Measurements from ENCODE around the gene RPP25L. TPM values are rescaled to one million over a fixed set of nuclear protein-coding genes. Genes with fewer than 3 reads are reported as not detected.

RPP25L gene
- total RNA-seq, 2 donors from 2014 or later: 8.6 to 16.9 TPM

- Histone ChIP-seq H3K4me1 (peaks cover 13% of the 10 kb centered on the region), H3K9me3 (no peaks in the 10 kb centered on the region), H3K27ac (no peak overlapping the region), H3K27me3 (no peaks in the 10 kb centered on the region), H3K4me3 (no peak overlapping the region), H3K36me3 (replicated peaks in 1 of 2; ENCODE audit: insufficient read depth in 1 of 2, low read depth in 2 of 2) (no peaks in the 10 kb centered on the region)
- ATAC-seq (no peak), DNase-seq (no peak)
- WGBS, 2 donors: 73 to 76% methylated on average over 3 of the region's 3 CpGs
- TF ChIP-seq, protein P1, sequence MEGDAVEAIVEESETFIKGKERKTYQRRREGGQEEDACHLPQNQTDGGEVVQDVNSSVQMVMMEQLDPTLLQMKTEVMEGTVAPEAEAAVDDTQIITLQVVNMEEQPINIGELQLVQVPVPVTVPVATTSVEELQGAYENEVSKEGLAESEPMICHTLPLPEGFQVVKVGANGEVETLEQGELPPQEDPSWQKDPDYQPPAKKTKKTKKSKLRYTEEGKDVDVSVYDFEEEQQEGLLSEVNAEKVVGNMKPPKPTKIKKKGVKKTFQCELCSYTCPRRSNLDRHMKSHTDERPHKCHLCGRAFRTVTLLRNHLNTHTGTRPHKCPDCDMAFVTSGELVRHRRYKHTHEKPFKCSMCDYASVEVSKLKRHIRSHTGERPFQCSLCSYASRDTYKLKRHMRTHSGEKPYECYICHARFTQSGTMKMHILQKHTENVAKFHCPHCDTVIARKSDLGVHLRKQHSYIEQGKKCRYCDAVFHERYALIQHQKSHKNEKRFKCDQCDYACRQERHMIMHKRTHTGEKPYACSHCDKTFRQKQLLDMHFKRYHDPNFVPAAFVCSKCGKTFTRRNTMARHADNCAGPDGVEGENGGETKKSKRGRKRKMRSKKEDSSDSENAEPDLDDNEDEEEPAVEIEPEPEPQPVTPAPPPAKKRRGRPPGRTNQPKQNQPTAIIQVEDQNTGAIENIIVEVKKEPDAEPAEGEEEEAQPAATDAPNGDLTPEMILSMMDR (IDR thresholded peaks at IDR 0.05): no peak
- no peak for TF ChIP-seq POLR2A (IDR thresholded peaks at IDR 0.05)
- intact Hi-C loops (cut with DNase I): no loop called here
Measured at GRCh38 chr9:34606905-34607304, 5.0 kb downstream of the RPP25L start.

DNA sequence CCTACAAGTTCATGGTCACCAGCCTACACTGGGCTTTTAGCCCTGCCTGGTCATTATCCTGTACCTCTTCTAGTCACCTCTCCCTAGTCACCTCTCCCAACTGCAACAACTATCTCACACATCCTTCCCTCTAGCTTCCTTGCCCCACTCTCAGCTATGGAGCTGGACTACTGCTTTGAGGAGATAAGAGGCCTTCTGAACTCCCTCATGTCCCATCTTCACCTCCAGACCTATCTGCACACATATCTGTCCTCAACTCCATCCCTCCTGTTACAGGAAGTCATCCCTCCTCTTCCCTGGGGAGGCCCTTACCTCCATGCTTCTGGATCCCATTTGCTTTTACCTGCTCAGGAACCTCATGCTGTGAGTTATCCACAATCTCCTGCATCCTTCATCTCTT, 5.7 kb downstream of the RPP25L start:
- no peak overlapping the region for H3K27ac ChIP-seq
- ATAC-seq (no peak), DNase-seq (no peak)
- no peaks in the 10 kb centered on the region for H3K9me3 ChIP-seq
- H3K27me3 ChIP-seq: no peaks in the 10 kb centered on the region
- TF ChIP-seq, protein P1 (IDR thresholded peaks at IDR 0.05): no peak
- TF ChIP-seq POLR2A (IDR thresholded peaks at IDR 0.05): no peak
- peaks cover 9% of the 10 kb centered on the region for H3K4me1 ChIP-seq
- H3K4me3 ChIP-seq: no peak overlapping the region
- no peaks in the 10 kb centered on the region for H3K36me3 ChIP-seq (replicated peaks in 1 of 2; ENCODE audit: insufficient read depth in 1 of 2, low read depth in 2 of 2)
- intact Hi-C loops (cut with DNase I): no loop called here

- DNase-seq: peak; percentile 80 to 90 (median 83)
- WGBS, 2 donors: 54 to 55% methylated on average over 4 of the region's 4 CpGs
- Histone ChIP-seq H3K27ac (no peak overlapping the region), H3K4me3 (no peak overlapping the region), H3K27me3 (no peaks in the 10 kb centered on the region), H3K9me3 (no peaks in the 10 kb centered on the region), H3K4me1 (no peaks in the 10 kb centered on the region), H3K36me3 (replicated peaks in 1 of 2; ENCODE audit: insufficient read depth in 1 of 2, low read depth in 2 of 2) (no peaks in the 10 kb centered on the region)
- intact Hi-C loops (cut with DNase I): no loop called here
- TF ChIP-seq, protein P1 (IDR thresholded peaks at IDR 0.05): peak; percentile 54 to 88 (median 83)
- no peak for TF ChIP-seq POLR2A (IDR thresholded peaks at IDR 0.05)
- peak; percentile 90 for ATAC-seq
Measured at GRCh38 chr9:34603610-34604231, 8.2 kb downstream of the RPP25L start.

DNA sequence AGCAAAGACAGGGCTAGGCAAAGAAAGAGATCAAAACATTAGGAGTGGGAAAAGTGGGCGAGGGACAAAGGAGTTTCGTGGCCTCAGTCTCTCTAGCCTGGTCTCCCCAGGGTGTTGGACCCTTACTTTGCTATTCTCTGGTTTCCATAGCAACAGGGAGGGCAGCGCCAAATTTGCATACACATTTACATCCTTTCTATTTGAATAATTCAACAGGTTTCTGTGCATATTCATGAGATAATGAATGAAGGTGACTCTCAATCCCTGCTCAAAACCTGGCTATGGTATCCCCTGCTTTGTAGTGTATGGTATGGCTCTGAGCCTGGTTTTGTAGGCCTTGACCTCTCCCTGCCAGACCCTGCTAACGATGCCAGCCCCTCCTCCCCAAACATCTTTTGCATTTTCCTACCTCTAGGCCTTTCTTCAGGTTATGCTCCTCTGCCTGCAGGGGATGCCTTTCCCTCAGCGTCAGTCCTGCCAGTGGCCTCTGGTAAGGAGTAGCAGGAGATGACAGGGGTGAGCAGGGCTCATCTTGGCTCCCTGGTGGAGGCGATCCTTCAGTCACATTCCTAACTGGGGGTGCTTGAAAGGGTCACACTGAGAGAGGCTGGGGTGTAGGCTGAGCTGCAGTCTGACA, 9.8 kb downstream of the RPP25L start:
- H3K9me3 ChIP-seq: no peaks in the 10 kb centered on the region
- TF ChIP-seq, protein P1 (IDR thresholded peaks at IDR 0.05): no peak
- no peak for TF ChIP-seq POLR2A (IDR thresholded peaks at IDR 0.05)
- ATAC-seq (no peak), DNase-seq (no peak)
- no peaks in the 10 kb centered on the region for H3K4me1 ChIP-seq
- H3K27me3 ChIP-seq: no peaks in the 10 kb centered on the region
- H3K36me3 ChIP-seq (replicated peaks in 1 of 2; ENCODE audit: insufficient read depth in 1 of 2, low read depth in 2 of 2): no peaks in the 10 kb centered on the region
- 51 to 52% methylated on average over 6 of the region's 6 CpGs for WGBS, 2 donors
- no peak overlapping the region for H3K27ac ChIP-seq
- no peak overlapping the region for H3K4me3 ChIP-seq
- intact Hi-C loops (cut with DNase I): no loop called here

GRCh38 chr9:34600908-34601307, 11.0 kb downstream of the RPP25L start:
- ATAC-seq: no peak
- Histone ChIP-seq H3K4me3 (no peak overlapping the region), H3K9me3 (no peaks in the 10 kb centered on the region), H3K36me3 (replicated peaks in 1 of 2; ENCODE audit: insufficient read depth in 1 of 2, low read depth in 2 of 2) (no peaks in the 10 kb centered on the region), H3K27me3 (no peaks in the 10 kb centered on the region), H3K27ac (no peak overlapping the region), H3K4me1 (no peaks in the 10 kb centered on the region)
- intact Hi-C loops (cut with DNase I): no loop called here
- TF ChIP-seq, protein P1 (IDR thresholded peaks at IDR 0.05): no peak
- TF ChIP-seq POLR2A (IDR thresholded peaks at IDR 0.05): no peak
- WGBS, 2 donors: 0 to 14% methylated on average over 1 of the region's 1 CpG
- no peak for DNase-seq
